Endothelial cell of umbilical vein (primary cell): ENCODE data around the gene RARRES1. TPM values are rescaled to one million over a fixed set of nuclear protein-coding genes. Genes with fewer than 3 reads are reported as not detected.

Experiments
- BruUV-seq: library from RNA; stranded (reverse); fragments of 400-500 nt; replicated peaks from 2 replicates; lab custom pipeline; 2021; lab: Mats Ljungman, UMichigan
- CTCF ChIA-PET: fragments of 300-600, 350-600 bp; sonication (Branson Sonifier 250); formaldehyde crosslinking; loops from one replicate; lab custom pipeline; 2021; ENCODE audit warnings: antibody characterized with exemption, inconsistent platforms; lab: Charles Lee
- POLR2A ChIA-PET: fragments of 300-600, 350-600 bp; sonication (Branson Sonifier 250); formaldehyde crosslinking; loops from one replicate; lab custom pipeline; 2021; ENCODE audit warnings: antibody characterized with exemption, inconsistent platforms; lab: Charles Lee
- DNase-seq: peaks from one replicate; pipeline ENCODE4 v3.0.0-alpha.2; 2011; ENCODE audit warnings: low read depth, low spot score
- FAIRE-seq: peaks from 2 replicates; lab custom pipeline; 2011; peaks lifted over from hg19 to GRCh38; lab: Jason Lieb, UNC
- H2AFZ ChIP-seq: 2 replicates; pipeline ENCODE4 v1.6.0; 2012; ENCODE audit warnings: low read depth, low read length, control low read depth, inconsistent platforms
- H3K27ac ChIP-seq: 2 replicates; pipeline ENCODE4 v1.5.1; 2011; ENCODE audit warnings: low read depth, mild to moderate bottlenecking, control low read depth, low read length, moderate library complexity; ENCODE audit not compliant: insufficient read depth
- H3K27me3 ChIP-seq, 2 experiments: 2 replicates each; pipeline versions ENCODE4 v1.6.0 to v1.6.1; 2011; ENCODE audit warnings: low read length in 2 of 2, mixed read lengths in 1 of 2; ENCODE audit not compliant: control insufficient read depth in 2 of 2, insufficient read depth in 2 of 2
- H3K36me3 ChIP-seq, 2 experiments: 2 replicates in 1 of 2; 3 replicates in 1 of 2; pipeline ENCODE4 v1.5.1; 2011; ENCODE audit warnings: low read length in 2 of 2, mild to moderate bottlenecking in 1 of 2, moderate library complexity in 1 of 2; ENCODE audit not compliant: control insufficient read depth in 2 of 2, insufficient read depth in 2 of 2; ENCODE audit errors: extremely low read depth in 1 of 2
- H3K4me1 ChIP-seq: 3 replicates; pipeline ENCODE4 v1.5.1; 2011; ENCODE audit warnings: mild to moderate bottlenecking, low read length; ENCODE audit not compliant: control insufficient read depth, insufficient read depth; ENCODE audit errors: extremely low read depth
- H3K4me2 ChIP-seq: 2 replicates; pipeline ENCODE4 v1.6.1; 2011; ENCODE audit warnings: low read length, control low read depth, mixed read lengths; ENCODE audit not compliant: insufficient read depth
- H3K4me3 ChIP-seq, 3 experiments: fragments of 200-600 bp in 1 of 3; sonication (generic), shearing (Covaris generic) in 1 of 3; replicated peaks in 1 of 3; 2 replicates each; pipeline ENCODE4 v1.5.1; 2011 to 2016; ENCODE audit warnings: control low read depth in 3 of 3, low read length in 3 of 3, mild to moderate bottlenecking in 2 of 3, inconsistent platforms in 1 of 3, low read depth in 1 of 3, moderate library complexity in 1 of 3; ENCODE audit not compliant: insufficient read depth in 1 of 3
- H3K79me2 ChIP-seq: 2 replicates; pipeline ENCODE4 v1.6.0; 2012; ENCODE audit warnings: low read length, inconsistent platforms; ENCODE audit not compliant: control insufficient read depth, insufficient read depth
- H3K9ac ChIP-seq: replicated peaks from 2 replicates; pipeline ENCODE3; 2011; ENCODE audit warnings: low read length, control low read depth; ENCODE audit not compliant: insufficient read depth; ENCODE audit errors: extremely low read depth
- H3K9me1 ChIP-seq: replicated peaks from 3 replicates; pipeline ENCODE4 v1.6.0; 2011; ENCODE audit warnings: mild to moderate bottlenecking, low read length; ENCODE audit not compliant: control insufficient read depth, insufficient read depth; ENCODE audit errors: extremely low read depth
- H3K9me3 ChIP-seq: replicated peaks from 2 replicates; pipeline ENCODE4 v1.5.1; 2012; ENCODE audit warnings: low read length, inconsistent platforms; ENCODE audit not compliant: control insufficient read depth, insufficient read depth
- H4K20me1 ChIP-seq: replicated peaks from 2 replicates; pipeline ENCODE3; 2011; ENCODE audit warnings: mild to moderate bottlenecking, low read length; ENCODE audit not compliant: control insufficient read depth, insufficient read depth; ENCODE audit errors: extremely low read depth
- EZH2 ChIP-seq: IDR thresholded peaks from 2 replicates; pipeline ENCODE4 v1.6.1; 2012; ENCODE audit warnings: borderline replicate concordance, low read depth, mild to moderate bottlenecking, moderate library complexity, low read length, inconsistent platforms; ENCODE audit not compliant: severe bottlenecking
- FOS ChIP-seq: IDR thresholded peaks from 2 replicates; pipeline ENCODE4 v1.6.1; 2011; ENCODE audit warnings: mild to moderate bottlenecking, low read length, moderate library complexity, borderline replicate concordance; ENCODE audit not compliant: insufficient read depth
- GATA2 ChIP-seq: IDR thresholded peaks from 2 replicates; pipeline ENCODE4 v1.7.0; 2011; ENCODE audit warnings: low read depth, mild to moderate bottlenecking, moderate library complexity, mixed read lengths, low read length; ENCODE audit not compliant: insufficient read length, insufficient read depth
- JUN ChIP-seq: IDR thresholded peaks from 2 replicates; pipeline ENCODE4 v1.6.1; 2011; ENCODE audit warnings: borderline replicate concordance, low read depth; ENCODE audit not compliant: insufficient read length, insufficient read depth
- MYC ChIP-seq: IDR thresholded peaks from one replicate; pipeline ENCODE4 v1.6.1; 2011; ENCODE audit warnings: mild to moderate bottlenecking, low read depth, low read length
- POLR2A ChIP-seq: IDR thresholded peaks from 2 replicates; pipeline ENCODE4 v1.6.1; 2012; ENCODE audit warnings: low read depth, mild to moderate bottlenecking, control low read depth, low read length
- POLR2AphosphoS5 ChIP-seq: IDR thresholded peaks from 2 replicates; pipeline ENCODE4 v1.6.1; 2012; ENCODE audit warnings: low read depth, mild to moderate bottlenecking, control low read depth, low read length, moderate library complexity; ENCODE audit not compliant: insufficient read depth
- dilution Hi-C: fragments of 300-500 bp; cut with MboI; formaldehyde crosslinking; loops from one replicate; pipeline ENCODE4 v1.15.0; 2019; ENCODE audit warnings: low sequenced_read_pairs; ENCODE audit not compliant: extremely low pct_ligation_motif_present
- intact Hi-C: fragments of 100-400 bp; cut with micrococcal nuclease; formaldehyde crosslinking; loops from one replicate; pipeline ENCODE4 v1.10.0; 2022
- polyA plus RNA-seq, 4 experiments: library from polyadenylated mRNA; depleted of rRNA in 3 of 4; stranded (reverse) in 3 of 4; unstranded in 1 of 4; fragments of >200 nt; gene quantifications; 2 replicates each; pipeline versions ENCODE4 v1.2.1 to v1.2.3, GENCODE V29; 2011 to 2012; ENCODE audit warnings: missing spikeins in 1 of 4
- total RNA-seq: library from RNA; stranded (reverse); gene quantifications from 2 replicates; pipeline ENCODE4 v1.2.3, GENCODE V29; 2021
- TF ChIP-seq, protein P1 (sequence below), 2 donors: IDR thresholded peaks; 1 replicate in 1 of 2; 2 replicates in 1 of 2; pipeline ENCODE4 v1.5.1; 2011; ENCODE audit warnings: low read length in 2 of 2, mild to moderate bottlenecking in 2 of 2, moderate library complexity in 2 of 2, control low read depth in 1 of 2, inconsistent platforms in 1 of 2, low read depth in 1 of 2; ENCODE audit not compliant: insufficient read depth in 1 of 2; ENCODE audit errors: extremely low read depth in 1 of 2
- TF ChIP-seq, protein P2 (sequence below): IDR thresholded peaks from 2 replicates; pipeline ENCODE4 v1.6.1; 2011; ENCODE audit not compliant: insufficient read depth, insufficient read length

The RARRES1 gene
- total and polyA plus RNA-seq, 2 donors (not counting 3 experiments of a cell fraction or from before 2014, with no cell fraction given) = 0.98 to 1.5 TPM

DNA sequence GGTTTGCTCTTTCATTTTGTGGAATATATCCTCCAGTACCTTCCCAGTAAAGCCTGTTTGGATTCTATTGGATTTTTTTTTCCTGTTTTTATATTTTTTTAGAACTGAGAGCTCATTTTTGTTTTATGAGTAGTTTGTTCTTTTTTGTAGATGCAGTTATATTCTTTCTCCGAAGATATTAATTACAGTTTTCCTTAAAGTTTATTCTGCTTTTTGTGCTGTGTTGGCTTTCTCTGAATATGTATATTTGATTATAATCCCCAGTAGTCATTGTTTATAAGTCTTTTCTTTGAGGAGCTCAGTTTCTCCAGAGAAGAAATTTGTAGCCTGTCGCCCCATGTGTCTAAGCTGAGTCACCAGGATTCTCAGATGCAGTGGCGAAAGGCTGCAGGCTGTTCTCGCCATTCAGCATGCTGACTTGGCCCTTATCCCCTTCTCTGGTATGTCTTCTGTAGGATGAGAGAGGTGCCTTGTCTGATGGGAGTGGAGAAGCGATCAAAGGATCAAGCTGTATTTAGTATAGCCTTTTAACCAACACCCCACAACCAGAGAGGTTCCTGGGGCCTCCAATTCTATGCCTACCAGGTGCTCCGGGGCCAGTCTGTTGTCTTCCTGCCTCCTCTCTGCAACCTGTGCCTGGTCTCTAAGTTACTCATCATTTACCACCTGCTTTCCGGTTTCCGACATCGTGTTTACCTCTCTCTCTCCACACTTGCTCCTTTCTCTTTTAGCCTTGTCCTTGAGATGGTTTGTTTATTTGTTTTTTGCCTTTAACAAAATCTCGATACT lies 37.9 kb upstream of the RARRES1 start:
- BruUV-seq = no TSS peak
- FAIRE-seq (no peak), DNase-seq (peak; percentile 9)
- H3K79me2 ChIP-seq = no peaks in the 10 kb centered on the region
- no peaks in the 10 kb centered on the region for H3K27me3 ChIP-seq
- TF ChIP-seq, protein P1, sequence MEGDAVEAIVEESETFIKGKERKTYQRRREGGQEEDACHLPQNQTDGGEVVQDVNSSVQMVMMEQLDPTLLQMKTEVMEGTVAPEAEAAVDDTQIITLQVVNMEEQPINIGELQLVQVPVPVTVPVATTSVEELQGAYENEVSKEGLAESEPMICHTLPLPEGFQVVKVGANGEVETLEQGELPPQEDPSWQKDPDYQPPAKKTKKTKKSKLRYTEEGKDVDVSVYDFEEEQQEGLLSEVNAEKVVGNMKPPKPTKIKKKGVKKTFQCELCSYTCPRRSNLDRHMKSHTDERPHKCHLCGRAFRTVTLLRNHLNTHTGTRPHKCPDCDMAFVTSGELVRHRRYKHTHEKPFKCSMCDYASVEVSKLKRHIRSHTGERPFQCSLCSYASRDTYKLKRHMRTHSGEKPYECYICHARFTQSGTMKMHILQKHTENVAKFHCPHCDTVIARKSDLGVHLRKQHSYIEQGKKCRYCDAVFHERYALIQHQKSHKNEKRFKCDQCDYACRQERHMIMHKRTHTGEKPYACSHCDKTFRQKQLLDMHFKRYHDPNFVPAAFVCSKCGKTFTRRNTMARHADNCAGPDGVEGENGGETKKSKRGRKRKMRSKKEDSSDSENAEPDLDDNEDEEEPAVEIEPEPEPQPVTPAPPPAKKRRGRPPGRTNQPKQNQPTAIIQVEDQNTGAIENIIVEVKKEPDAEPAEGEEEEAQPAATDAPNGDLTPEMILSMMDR (IDR thresholded peaks at IDR 0.05; ENCODE audit: extremely low read depth in 1 of 2, insufficient read depth in 1 of 2, low read depth in 1 of 2, low read length in 2 of 2) = no peak
- TF ChIP-seq POLR2A (no peak), GATA2 (no peak), MYC (no peak), EZH2 (no peak), FOS (no peak), POLR2AphosphoS5 (no peak), JUN (no peak)
- TF ChIP-seq, protein P2, sequence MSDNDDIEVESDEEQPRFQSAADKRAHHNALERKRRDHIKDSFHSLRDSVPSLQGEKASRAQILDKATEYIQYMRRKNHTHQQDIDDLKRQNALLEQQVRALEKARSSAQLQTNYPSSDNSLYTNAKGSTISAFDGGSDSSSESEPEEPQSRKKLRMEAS = no peak
- intact Hi-C loops = loop anchor here (1.0 to 2.0 kb wide), 2 partner anchors 21 to 43 kb away; no protein-coding TSS in a partner anchor
- H3K27ac ChIP-seq = no peak overlapping the region
- H3K4me2 ChIP-seq = peak overlapping the region; percentile 18
- no peak overlapping the region for H3K9ac ChIP-seq
- H3K9me1 ChIP-seq = no peaks in the 10 kb centered on the region
- H3K4me3 ChIP-seq = no peak overlapping the region
- peaks cover 23% of the 10 kb centered on the region for H3K4me1 ChIP-seq
- ChIA-PET POLR2A (no interaction called here), CTCF (interaction anchor here (1.2 to 3.7 kb wide), 3 partner anchors 19 to 126 kb away, joined by 3 to 14 read pairs (median 11); partner anchors contain the start of gene GFM1)
- dilution Hi-C loops = no loop called here
- no peaks in the 10 kb centered on the region for H3K36me3 ChIP-seq
- peak overlapping the region; percentile 37 for H2AFZ ChIP-seq
- H3K9me3 ChIP-seq = no peaks in the 10 kb centered on the region
- no peaks in the 10 kb centered on the region for H4K20me1 ChIP-seq
